Nephron progenitor cell (in vitro differentiated cells): ENCODE data around the gene C8B.

Source experiments
- DNase-seq: peaks from one replicate; pipeline ENCODE4 v3.0.0; 2021
- H3K27ac Mint-ChIP-seq: 2 replicates; pipeline ENCODE4 v1.8.0; 2021; ENCODE audit warnings: mild to moderate bottlenecking, moderate library complexity, mixed read lengths
- H3K27me3 Mint-ChIP-seq: 2 replicates; pipeline ENCODE4 v1.8.0; 2021; ENCODE audit warnings: mild to moderate bottlenecking, low read depth, mixed read lengths; ENCODE audit not compliant: poor library complexity
- H3K36me3 Mint-ChIP-seq: 2 replicates; pipeline ENCODE4 v1.8.0; 2021; ENCODE audit warnings: low read depth, mixed read lengths
- H3K4me1 Mint-ChIP-seq: 2 replicates; pipeline ENCODE4 v1.8.0; 2021; ENCODE audit warnings: mixed read lengths
- H3K4me3 Mint-ChIP-seq: 2 replicates; pipeline ENCODE4 v1.8.0; 2021; ENCODE audit warnings: mild to moderate bottlenecking, moderate library complexity, mixed read lengths
- H3K9me3 Mint-ChIP-seq: 2 replicates; pipeline ENCODE4 v1.8.0; 2021; ENCODE audit warnings: mild to moderate bottlenecking, moderate library complexity, mixed read lengths
- TF ChIP-seq, protein P1 (sequence below): fragments of 200-600 bp; sonication (generic); IDR thresholded peaks from 2 replicates; pipeline ENCODE4 v1.5.0; 2021; ENCODE audit warnings: antibody characterized with exemption

C8B gene

DNA sequence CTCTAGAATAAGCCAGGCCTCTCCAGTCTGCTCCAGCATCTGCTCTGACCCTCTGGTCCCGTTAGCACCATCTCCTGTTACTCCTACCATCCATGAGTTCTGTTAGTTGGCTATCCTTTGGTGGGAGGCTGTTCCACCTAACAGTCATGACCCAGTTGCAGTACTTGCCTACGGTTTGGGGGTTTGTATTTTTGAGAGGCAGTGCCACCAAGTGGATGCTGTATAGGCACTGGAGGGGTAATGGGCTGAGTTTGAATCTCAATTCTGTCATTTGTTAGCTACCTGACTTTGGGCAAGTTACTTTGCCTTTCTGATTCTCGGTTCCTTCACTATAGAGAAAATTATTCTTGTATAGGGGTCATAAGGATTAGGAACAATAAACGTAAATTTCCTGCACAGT lies 12.1 kb upstream of the C8B start:
- Mint-ChIP-seq H3K36me3 (no peaks in the 10 kb centered on the region), H3K4me3 (no peak overlapping the region), H3K27ac (no peak overlapping the region), H3K27me3 (peaks cover 21% of the 10 kb centered on the region), H3K4me1 (peaks cover 6% of the 10 kb centered on the region), H3K9me3 (no peaks in the 10 kb centered on the region)
- DNase-seq, result no peak
- TF ChIP-seq, protein P1, sequence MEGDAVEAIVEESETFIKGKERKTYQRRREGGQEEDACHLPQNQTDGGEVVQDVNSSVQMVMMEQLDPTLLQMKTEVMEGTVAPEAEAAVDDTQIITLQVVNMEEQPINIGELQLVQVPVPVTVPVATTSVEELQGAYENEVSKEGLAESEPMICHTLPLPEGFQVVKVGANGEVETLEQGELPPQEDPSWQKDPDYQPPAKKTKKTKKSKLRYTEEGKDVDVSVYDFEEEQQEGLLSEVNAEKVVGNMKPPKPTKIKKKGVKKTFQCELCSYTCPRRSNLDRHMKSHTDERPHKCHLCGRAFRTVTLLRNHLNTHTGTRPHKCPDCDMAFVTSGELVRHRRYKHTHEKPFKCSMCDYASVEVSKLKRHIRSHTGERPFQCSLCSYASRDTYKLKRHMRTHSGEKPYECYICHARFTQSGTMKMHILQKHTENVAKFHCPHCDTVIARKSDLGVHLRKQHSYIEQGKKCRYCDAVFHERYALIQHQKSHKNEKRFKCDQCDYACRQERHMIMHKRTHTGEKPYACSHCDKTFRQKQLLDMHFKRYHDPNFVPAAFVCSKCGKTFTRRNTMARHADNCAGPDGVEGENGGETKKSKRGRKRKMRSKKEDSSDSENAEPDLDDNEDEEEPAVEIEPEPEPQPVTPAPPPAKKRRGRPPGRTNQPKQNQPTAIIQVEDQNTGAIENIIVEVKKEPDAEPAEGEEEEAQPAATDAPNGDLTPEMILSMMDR, result no peak

DNA sequence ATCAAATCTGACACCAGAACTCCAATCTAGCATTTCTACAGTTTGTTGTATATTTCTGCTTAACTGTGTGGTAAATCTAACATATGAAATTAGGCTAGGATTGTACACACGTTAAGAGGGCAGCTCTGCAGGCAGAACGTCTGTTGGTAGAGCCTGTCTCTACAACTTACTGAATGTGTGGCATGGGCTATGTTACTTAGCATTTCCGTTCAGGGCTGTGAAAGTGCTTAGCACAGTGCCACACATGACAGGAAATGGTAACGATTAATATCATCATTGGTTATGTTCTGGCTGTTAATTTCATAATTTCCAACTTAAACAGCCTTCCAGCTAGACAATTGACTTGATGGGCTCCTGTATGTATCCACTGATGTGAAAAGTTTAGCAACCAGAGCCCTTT lies 9.6 kb upstream of the C8B start:
- H3K27ac Mint-ChIP-seq, result no peak overlapping the region
- peaks cover 24% of the 10 kb centered on the region for H3K27me3 Mint-ChIP-seq
- no peak for DNase-seq
- no peaks in the 10 kb centered on the region for H3K9me3 Mint-ChIP-seq
- TF ChIP-seq, protein P1, result no peak
- no peak overlapping the region for H3K4me3 Mint-ChIP-seq
- H3K4me1 Mint-ChIP-seq, result no peaks in the 10 kb centered on the region
- no peaks in the 10 kb centered on the region for H3K36me3 Mint-ChIP-seq

DNA sequence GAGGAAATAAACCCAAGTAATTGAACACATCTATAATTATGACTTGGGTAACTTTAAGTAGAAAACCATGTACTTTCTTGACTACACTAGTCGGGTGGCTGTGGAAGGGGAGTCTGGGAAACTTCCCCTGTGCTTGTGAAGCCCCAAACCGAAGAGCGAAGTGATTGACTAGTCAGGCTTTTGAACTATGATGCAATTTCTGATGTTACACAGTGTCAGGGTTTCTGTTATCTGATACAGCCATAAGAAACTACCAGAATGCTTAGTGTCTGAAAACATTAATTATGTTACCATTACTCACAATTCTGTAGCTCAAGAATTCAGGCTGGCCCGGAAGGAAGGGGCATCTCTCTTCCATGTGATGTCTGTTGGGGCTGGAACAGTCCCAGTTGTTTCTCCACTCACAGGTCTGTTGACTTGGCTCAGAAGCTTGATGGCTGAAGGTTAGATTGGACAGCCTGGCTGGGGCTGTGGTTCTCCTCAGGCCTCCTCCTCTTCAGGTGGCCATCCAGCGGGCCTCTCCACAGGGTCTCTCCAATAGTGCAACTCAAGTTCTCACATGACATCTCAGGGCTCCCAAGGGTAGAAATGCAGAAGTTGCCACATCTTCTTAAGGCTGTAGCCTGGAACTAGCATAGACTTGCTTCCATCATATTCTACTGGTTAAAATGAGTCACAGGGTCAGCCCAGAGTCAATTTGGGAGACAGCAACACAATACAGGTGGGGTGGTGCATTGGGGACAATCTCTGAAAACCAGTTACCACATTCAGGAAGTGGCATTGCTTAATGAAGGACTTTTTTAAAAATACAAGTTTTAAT lies 8.3 kb upstream of the C8B start:
- no peaks in the 10 kb centered on the region for H3K9me3 Mint-ChIP-seq
- H3K4me1 Mint-ChIP-seq, result no peaks in the 10 kb centered on the region
- H3K27me3 Mint-ChIP-seq, result peaks cover 21% of the 10 kb centered on the region
- DNase-seq, result no peak
- H3K27ac Mint-ChIP-seq, result no peak overlapping the region
- H3K4me3 Mint-ChIP-seq, result no peak overlapping the region
- TF ChIP-seq, protein P1, result no peak
- no peaks in the 10 kb centered on the region for H3K36me3 Mint-ChIP-seq

DNA sequence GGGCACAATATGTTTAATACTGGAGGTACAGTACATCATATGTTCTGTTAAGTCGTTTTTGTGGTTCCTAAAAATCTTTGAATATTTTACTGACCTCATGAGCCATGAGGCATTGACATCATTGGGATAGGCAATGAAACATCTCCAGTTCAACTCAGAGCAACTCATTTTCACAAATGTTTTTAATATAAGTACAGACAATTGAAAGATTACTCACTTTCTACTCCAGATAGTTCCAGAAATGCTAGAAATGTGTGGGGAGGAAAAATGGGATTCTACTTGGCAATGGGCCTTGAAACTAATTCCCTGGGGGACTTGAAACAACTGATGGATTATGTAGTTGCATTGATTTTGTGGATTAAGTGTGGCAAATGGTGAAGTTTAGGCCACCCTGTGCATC lies 7.2 kb upstream of the C8B start:
- H3K9me3 Mint-ChIP-seq, result no peaks in the 10 kb centered on the region
- H3K36me3 Mint-ChIP-seq, result no peaks in the 10 kb centered on the region
- H3K27ac Mint-ChIP-seq, result no peak overlapping the region
- H3K27me3 Mint-ChIP-seq, result peaks cover 19% of the 10 kb centered on the region
- no peak for DNase-seq
- TF ChIP-seq, protein P1, result no peak
- H3K4me3 Mint-ChIP-seq, result no peak overlapping the region
- H3K4me1 Mint-ChIP-seq, result no peaks in the 10 kb centered on the region

DNA sequence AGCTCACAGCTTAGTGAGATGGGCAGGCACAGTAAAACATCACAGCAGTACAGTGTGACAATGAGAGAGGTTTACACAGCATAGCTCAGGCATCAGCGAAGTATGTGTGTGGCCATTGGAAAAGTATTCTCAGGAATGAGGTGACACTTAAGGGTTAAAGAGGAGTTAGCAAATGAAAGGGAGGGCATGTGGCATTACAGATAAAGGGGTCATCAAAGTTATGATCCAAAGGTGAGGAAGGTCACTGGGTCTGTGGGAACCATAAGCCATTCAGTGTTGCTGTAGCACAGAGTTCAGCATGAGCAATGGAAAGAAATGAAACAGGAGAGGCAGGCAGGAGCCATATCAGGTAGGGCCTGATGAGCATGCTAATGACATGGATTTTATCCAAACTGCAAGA lies 4.5 kb upstream of the C8B start:
- TF ChIP-seq, protein P1, result no peak
- DNase-seq, result no peak
- H3K9me3 Mint-ChIP-seq, result no peaks in the 10 kb centered on the region
- H3K27me3 Mint-ChIP-seq, result peaks cover 8% of the 10 kb centered on the region
- peaks cover 1% of the 10 kb centered on the region for H3K4me1 Mint-ChIP-seq
- no peak overlapping the region for H3K27ac Mint-ChIP-seq
- H3K4me3 Mint-ChIP-seq, result no peak overlapping the region
- H3K36me3 Mint-ChIP-seq, result no peaks in the 10 kb centered on the region

DNA sequence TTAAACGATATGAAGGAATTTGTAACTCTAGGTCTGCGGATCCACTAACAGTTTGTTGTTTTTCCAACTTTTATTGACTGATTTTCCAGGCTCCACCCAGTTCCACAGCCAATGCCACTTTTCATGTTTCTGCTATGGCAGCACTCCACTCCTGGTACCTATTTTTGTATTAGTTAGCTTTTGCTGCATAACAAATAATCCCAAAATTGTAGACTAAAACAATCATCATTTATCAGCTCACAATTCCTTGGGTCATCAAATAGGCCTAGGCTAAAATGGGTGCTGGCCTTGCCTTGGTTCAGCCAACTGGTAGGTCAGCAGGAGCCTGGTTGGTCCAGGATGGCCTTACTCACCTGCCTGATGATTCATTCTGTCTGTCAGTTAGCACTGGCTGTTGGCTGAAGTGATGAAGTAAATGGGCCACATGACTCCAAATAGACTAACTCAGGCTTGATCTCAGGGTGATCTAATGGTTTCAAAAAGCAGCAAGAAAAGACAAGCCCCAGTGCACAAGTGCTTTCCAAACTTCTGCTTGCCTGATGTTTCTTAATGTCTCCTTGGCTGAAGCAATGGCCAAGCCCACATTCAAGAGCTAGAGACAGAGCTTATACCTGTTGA lies 3.2 kb upstream of the C8B start:
- Mint-ChIP-seq H3K4me1 (peaks cover 5% of the 10 kb centered on the region), H3K27me3 (peaks cover 8% of the 10 kb centered on the region), H3K9me3 (no peaks in the 10 kb centered on the region), H3K4me3 (no peak overlapping the region), H3K27ac (no peak overlapping the region), H3K36me3 (no peaks in the 10 kb centered on the region)
- DNase-seq, result no peak
- TF ChIP-seq, protein P1, result no peak
